Large intestine (tissue), 3 donors: ENCODE measurements around the gene EPHB2. TPM values are rescaled to one million over a fixed set of nuclear protein-coding genes. Genes with fewer than 3 reads are reported as not detected.

Experiments
- DNase-seq, 2 donors: peaks; one replicate each; pipeline versions ENCODE4 v3.0.0 to v3.0.0-alpha.2; 2013
- H3K27ac ChIP-seq: one replicate; pipeline ENCODE4 v1.5.1; 2013; ENCODE audit warnings: low read length
- H3K27me3 ChIP-seq: 2 replicates; pipeline ENCODE4 v1.6.1; 2013; ENCODE audit warnings: low read length; ENCODE audit not compliant: control insufficient read depth, insufficient read depth
- H3K36me3 ChIP-seq: 2 replicates; pipeline ENCODE4 v1.6.1; 2013; ENCODE audit warnings: low read length; ENCODE audit not compliant: control insufficient read depth, insufficient read depth
- H3K4me1 ChIP-seq: one replicate; pipeline ENCODE4 v1.6.1; 2013; ENCODE audit warnings: low read length; ENCODE audit not compliant: control insufficient read depth, insufficient read depth
- H3K4me3 ChIP-seq: one replicate; pipeline ENCODE4 v1.5.1; 2013; ENCODE audit warnings: low read length
- H3K9me3 ChIP-seq: one replicate; pipeline ENCODE4 v1.6.1; 2013; ENCODE audit warnings: mild to moderate bottlenecking, low read depth, low read length, moderate library complexity; ENCODE audit not compliant: control insufficient read depth
- WGBS: methylation state at CpG from one replicate; pipeline ENCODE4 v1.1.5; 2013; ENCODE audit warnings: low lambda C conversion rate; ENCODE audit not compliant: insufficient coverage; 5-methylcytosine and 5-hydroxymethylcytosine counted together
- polyA plus RNA-seq: library from polyadenylated mRNA; unstranded; fragments of 120-200 nt; gene quantifications from one replicate; pipeline ENCODE4 v1.2.1, GENCODE V29; 2013

The EPHB2 gene
- polyA plus RNA-seq, 1 donor, result 37.6 TPM

- no peak overlapping the region for H3K27ac ChIP-seq
- no CpG with 5 or more reads among the region's 5 CpGs for WGBS
- H3K27me3 ChIP-seq, result no peaks in the 10 kb centered on the region
- no peaks in the 10 kb centered on the region for H3K9me3 ChIP-seq
- peaks cover 2% of the 10 kb centered on the region for H3K4me1 ChIP-seq
- H3K4me3 ChIP-seq, result no peak overlapping the region
- no peak for DNase-seq
- peaks cover 6% of the 10 kb centered on the region for H3K36me3 ChIP-seq
These were observed 207.3 kb downstream of the EPHB2 start for GRCh38 chr1:22917989-22918388.

GRCh38 chr1:22918644-22919043, 208.0 kb downstream of the EPHB2 start:
- Histone ChIP-seq H3K27ac (no peak overlapping the region), H3K27me3 (no peaks in the 10 kb centered on the region), H3K9me3 (no peaks in the 10 kb centered on the region), H3K4me3 (no peak overlapping the region), H3K4me1 (peaks cover 2% of the 10 kb centered on the region), H3K36me3 (peaks cover 4% of the 10 kb centered on the region)
- DNase-seq, result no peak
- no CpG with 5 or more reads among the region's 4 CpGs for WGBS

GRCh38 chr1:22919341-22920025, 208.8 kb downstream of the EPHB2 start:
- 100% methylated on average over 1 of the region's 8 CpGs for WGBS

GRCh38 chr1:22920026-22920733, 209.5 kb downstream of the EPHB2 start:
- no peak for DNase-seq
- no peak overlapping the region for H3K4me3 ChIP-seq
- H3K9me3 ChIP-seq, result no peaks in the 10 kb centered on the region
- no peak overlapping the region for H3K27ac ChIP-seq
- no CpG with 5 or more reads among the region's 6 CpGs for WGBS
- H3K4me1 ChIP-seq, result no peaks in the 10 kb centered on the region
- no peaks in the 10 kb centered on the region for H3K36me3 ChIP-seq
- peaks cover 3% of the 10 kb centered on the region for H3K27me3 ChIP-seq

More at GRCh38 chr1:22919341-22920025, 208.8 kb downstream of the EPHB2 start:
- DNase-seq, result no peak
- Histone ChIP-seq H3K4me1 (peaks cover 2% of the 10 kb centered on the region), H3K36me3 (peaks cover 2% of the 10 kb centered on the region), H3K27ac (no peak overlapping the region), H3K4me3 (no peak overlapping the region), H3K27me3 (peaks cover 3% of the 10 kb centered on the region), H3K9me3 (no peaks in the 10 kb centered on the region)

GRCh38 chr1:22920734-22921451, 210.3 kb downstream of the EPHB2 start:
- H3K9me3 ChIP-seq, result no peaks in the 10 kb centered on the region
- peaks cover 3% of the 10 kb centered on the region for H3K27me3 ChIP-seq
- no CpG with 5 or more reads among the region's 8 CpGs for WGBS

GRCh38 chr1:22921452-22922126, 210.9 kb downstream of the EPHB2 start:
- Histone ChIP-seq H3K27ac (no peak overlapping the region), H3K4me3 (no peak overlapping the region), H3K36me3 (no peaks in the 10 kb centered on the region), H3K9me3 (no peaks in the 10 kb centered on the region), H3K4me1 (no peaks in the 10 kb centered on the region), H3K27me3 (peaks cover 3% of the 10 kb centered on the region)
- DNase-seq, result no peak
- 92% methylated on average over 2 of the region's 8 CpGs for WGBS

More at GRCh38 chr1:22920734-22921451, 210.3 kb downstream of the EPHB2 start:
- no peak overlapping the region for H3K27ac ChIP-seq
- H3K4me3 ChIP-seq, result no peak overlapping the region
- DNase-seq, result no peak
- H3K36me3 ChIP-seq, result no peaks in the 10 kb centered on the region
- H3K4me1 ChIP-seq, result no peaks in the 10 kb centered on the region

- no CpG with 5 or more reads among the region's 1 CpG for WGBS
These were observed 212.0 kb downstream of the EPHB2 start for GRCh38 chr1:22922640-22923039.

GRCh38 chr1:22925111-22925510, 214.5 kb downstream of the EPHB2 start:
- no peak for DNase-seq
- no peak overlapping the region for H3K27ac ChIP-seq
- WGBS, result 93% methylated on average over 2 of the region's 9 CpGs
- no peaks in the 10 kb centered on the region for H3K36me3 ChIP-seq
- H3K4me3 ChIP-seq, result no peak overlapping the region
- H3K9me3 ChIP-seq, result no peaks in the 10 kb centered on the region
- H3K27me3 ChIP-seq, result peaks cover 5% of the 10 kb centered on the region
- no peaks in the 10 kb centered on the region for H3K4me1 ChIP-seq

More at GRCh38 chr1:22922640-22923039, 212.0 kb downstream of the EPHB2 start:
- Histone ChIP-seq H3K4me3 (no peak overlapping the region), H3K4me1 (no peaks in the 10 kb centered on the region), H3K27ac (no peak overlapping the region), H3K36me3 (no peaks in the 10 kb centered on the region), H3K27me3 (peaks cover 3% of the 10 kb centered on the region), H3K9me3 (no peaks in the 10 kb centered on the region)
- DNase-seq, result no peak

GRCh38 chr1:22930240-22930912, 219.7 kb downstream of the EPHB2 start:
- 40% methylated on average over 1 of the region's 11 CpGs for WGBS
- Histone ChIP-seq H3K27me3 (peaks cover 2% of the 10 kb centered on the region), H3K4me3 (no peak overlapping the region), H3K36me3 (no peaks in the 10 kb centered on the region), H3K27ac (no peak overlapping the region), H3K9me3 (no peaks in the 10 kb centered on the region), H3K4me1 (no peaks in the 10 kb centered on the region)
- DNase-seq, result peak in 1 of 2 donors; percentile 38
